Measurements from ENCODE around the gene SRGAP1.

GRCh38 chr12:63815482-63815852 lies 29.0 kb upstream of the SRGAP1 start:
- TF ChIP-seq CTCF (IDR thresholded peaks at IDR 0.05; ENCODE audit: borderline replicate concordance, extremely low read depth, low read length, poor library complexity, severe bottlenecking) (no peak), EZH2 (IDR thresholded peaks at IDR 0.05; ENCODE audit: borderline replicate concordance, low read depth, low read length, severe bottlenecking) (no peak)

All from DND-41 (cell line).